Measurements from ENCODE around the gene CES4A.

- TF ChIP-seq SALL2 (tag by site-specific recombination; IDR thresholded peaks at IDR 0.05; ENCODE audit: borderline replicate concordance): no peak
- TF ChIP-seq ZNF335 (tag by site-specific recombination; conservative IDR thresholded peaks at IDR 0.05): peak; percentile 91
- TF ChIP-seq CTCF (tag by site-specific recombination; IDR thresholded peaks at IDR 0.05): peak; percentile 69
- TF ChIP-seq ZNF792 (tag by site-specific recombination; IDR thresholded peaks at IDR 0.05): 0 out of 2 replicates have a peak, but pooled peaks have one; percentile 55
- no peak for TF ChIP-seq ZNF311 (tag by site-specific recombination; IDR thresholded peaks at IDR 0.05; ENCODE audit: borderline replicate concordance)
- 0 out of 2 replicates have a peak, but pooled peaks have one; percentile 11 for TF ChIP-seq REST (tag by site-specific recombination; IDR thresholded peaks at IDR 0.05)
- no peak for TF ChIP-seq ZNF114 (tag by site-specific recombination; IDR thresholded peaks at IDR 0.05)
- no peak for TF ChIP-seq ZNF280D (tag by site-specific recombination; IDR thresholded peaks at IDR 0.05)
These were observed 40.4 kb downstream of the CES4A start, which contains the start of gene CBFB for GRCh38 chr16:67028696-67029253.

Data from HEK293 (cell line).